Activated CD8-positive, alpha-beta T cell treated with anti-CD3 and anti-CD28 coated beads, Interleukin-2, amount 10 ng/mL, durations not matched to agents 7 days and 5 days (primary cell): ENCODE measurements around the gene LRRC46. TPM values are rescaled to one million over a fixed set of nuclear protein-coding genes. Genes with fewer than 3 reads are reported as not detected.

Experiments used
- ATAC-seq: fragments of 150-1000 bp; cut with Tn5 transposase; one replicate; pipeline ENCODE4 v1.10.0; 2021; ENCODE audit warnings: moderate library complexity
- CTCF ChIA-PET: fragments of 350-600 bp; sonication (Branson Sonifier 250); formaldehyde crosslinking; loops from one replicate; lab custom pipeline; 2021; ENCODE audit warnings: antibody characterized with exemption; lab: Charles Lee
- POLR2A ChIA-PET: fragments of 350-600 bp; sonication (Branson Sonifier 250); formaldehyde crosslinking; loops from one replicate; lab custom pipeline; 2021; ENCODE audit warnings: antibody characterized with exemption; lab: Charles Lee
- DNase-seq: peaks from one replicate; pipeline ENCODE4 v3.0.0-alpha.2; 2020
- H3K27ac Mint-ChIP-seq: one replicate; pipeline ENCODE4 v1.8.0; 2021; ENCODE audit warnings: mild to moderate bottlenecking, mixed read lengths
- H3K27me3 Mint-ChIP-seq: one replicate; pipeline ENCODE4 v1.8.0; 2021; ENCODE audit warnings: low read depth, mixed read lengths
- H3K36me3 Mint-ChIP-seq: one replicate; pipeline ENCODE4 v1.8.0; 2021; ENCODE audit warnings: low read depth, mixed read lengths
- H3K4me1 Mint-ChIP-seq: one replicate; pipeline ENCODE4 v1.8.0; 2021; ENCODE audit warnings: low read depth, mixed read lengths
- H3K4me3 Mint-ChIP-seq: one replicate; pipeline ENCODE4 v1.8.0; 2021; ENCODE audit warnings: mild to moderate bottlenecking, mixed read lengths
- H3K9me3 Mint-ChIP-seq: one replicate; pipeline ENCODE4 v1.8.0; 2022; ENCODE audit warnings: mixed read lengths; ENCODE audit not compliant: insufficient read depth
- total RNA-seq, 2 experiments: library from RNA; stranded (reverse); gene quantifications; one replicate each; pipeline ENCODE4 v1.2.3, GENCODE V29; 2021

LRRC46 gene
- total RNA-seq, 2 experiments from 2014 or later = 0.82 to 0.97 TPM

- DNase-seq = no peak
- ATAC-seq = no peak
- CTCF ChIA-PET = interaction anchor here (1.2 to 2.9 kb wide), 3 partner anchors 20 to 108 kb away, joined by 3 to 20 read pairs (median 6); no protein-coding TSS in a partner anchor
- Mint-ChIP-seq H3K4me3 (no peak overlapping the region), H3K27ac (no peak overlapping the region), H3K9me3 (no peaks in the 10 kb centered on the region), H3K4me1 (no peaks in the 10 kb centered on the region), H3K27me3 (peaks cover 39% of the 10 kb centered on the region), H3K36me3 (no peaks in the 10 kb centered on the region)
- POLR2A ChIA-PET = interaction anchor here (1.2 kb wide), 1 partner anchor 24 kb away, joined by 8 read pairs; the partner anchor contains the start of gene SP2
Measured at GRCh38 chr17:47871048-47871447, 39.6 kb downstream of the LRRC46 start.

GRCh38 chr17:47872019-47872650 lies 40.7 kb downstream of the LRRC46 start:
- no peaks in the 10 kb centered on the region for H3K9me3 Mint-ChIP-seq
- H3K4me3 Mint-ChIP-seq = no peak overlapping the region
- H3K4me1 Mint-ChIP-seq = no peaks in the 10 kb centered on the region
- ChIA-PET POLR2A (no interaction called here), CTCF (interaction anchor here (1.2 to 2.9 kb wide), 2 partner anchors 19 to 106 kb away, joined by 3 to 20 read pairs; no protein-coding TSS in a partner anchor)
- H3K36me3 Mint-ChIP-seq = no peaks in the 10 kb centered on the region
- no peak overlapping the region for H3K27ac Mint-ChIP-seq
- DNase-seq = no peak
- peaks cover 39% of the 10 kb centered on the region for H3K27me3 Mint-ChIP-seq
- ATAC-seq = no peak

GRCh38 chr17:47872651-47873161 lies 41.2 kb downstream of the LRRC46 start:
- no peaks in the 10 kb centered on the region for H3K9me3 Mint-ChIP-seq
- DNase-seq (no peak), ATAC-seq (no peak)
- peaks cover 39% of the 10 kb centered on the region for H3K27me3 Mint-ChIP-seq
- H3K4me3 Mint-ChIP-seq = no peak overlapping the region
- ChIA-PET CTCF (interaction anchor here (0.9 kb wide), 1 partner anchor 25 kb away, joined by 3 read pairs; no protein-coding TSS in a partner anchor), POLR2A (no interaction called here)
- no peaks in the 10 kb centered on the region for H3K4me1 Mint-ChIP-seq
- no peak overlapping the region for H3K27ac Mint-ChIP-seq
- H3K36me3 Mint-ChIP-seq = no peaks in the 10 kb centered on the region

DNA sequence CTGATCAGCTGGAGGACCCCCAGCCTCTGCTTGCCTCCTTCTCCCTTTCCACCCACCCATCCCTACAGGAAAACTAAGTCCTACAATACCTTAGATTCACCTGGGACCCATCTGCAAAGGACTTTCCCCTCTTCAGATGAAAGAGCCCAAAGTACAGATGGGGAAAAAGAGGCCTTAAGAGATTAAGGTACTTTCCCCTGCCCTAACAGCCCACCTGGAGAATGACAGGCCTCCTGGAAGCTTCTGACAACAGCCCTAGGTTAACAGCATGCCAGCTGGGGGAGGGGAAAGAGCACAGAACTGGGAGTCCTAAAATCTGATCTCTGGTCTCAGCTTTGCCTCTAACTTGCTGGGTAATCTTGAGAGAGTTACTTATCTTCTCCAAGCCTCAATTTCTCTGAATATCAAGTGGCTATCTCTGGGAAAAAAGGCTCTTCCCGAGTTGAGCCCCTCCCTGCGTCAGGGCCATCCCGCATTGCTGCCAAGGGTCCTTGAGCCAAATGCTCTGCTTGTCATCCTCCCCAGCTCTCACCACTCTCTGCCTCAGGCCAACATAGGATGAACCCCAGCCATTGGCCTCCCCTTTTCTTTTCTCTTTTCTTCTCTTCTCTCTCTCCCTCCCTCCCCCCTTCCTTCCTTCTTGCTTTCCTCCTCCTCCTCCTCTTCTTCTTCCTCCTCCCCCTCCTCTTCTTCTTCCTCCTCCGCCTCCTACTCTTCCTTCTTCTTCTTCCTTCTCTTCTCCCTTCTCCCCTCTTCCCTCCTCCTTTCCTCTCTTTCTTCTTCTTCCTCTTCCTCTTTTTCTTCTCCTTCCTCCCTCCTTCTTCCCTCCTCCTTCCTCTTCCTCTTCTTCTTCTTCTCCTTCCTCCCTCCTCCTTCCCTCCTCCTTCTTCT lies 42.0 kb downstream of the LRRC46 start:
- H3K4me3 Mint-ChIP-seq = no peak overlapping the region
- peaks cover 42% of the 10 kb centered on the region for H3K27me3 Mint-ChIP-seq
- ATAC-seq = no peak
- H3K36me3 Mint-ChIP-seq = no peaks in the 10 kb centered on the region
- ChIA-PET POLR2A (no interaction called here), CTCF (interaction anchor here (0.9 kb wide), 1 partner anchor 26 kb away, joined by 3 read pairs; no protein-coding TSS in a partner anchor)
- no peaks in the 10 kb centered on the region for H3K9me3 Mint-ChIP-seq
- DNase-seq = no peak
- no peaks in the 10 kb centered on the region for H3K4me1 Mint-ChIP-seq
- no peak overlapping the region for H3K27ac Mint-ChIP-seq

- no peak for DNase-seq
- no peak overlapping the region for H3K4me3 Mint-ChIP-seq
- CTCF ChIA-PET = interaction anchor here (0.9 to 1.5 kb wide), 2 partner anchors 14 to 34 kb away, joined by 3 to 5 read pairs; partner anchors contain the start of gene SCRN2
- H3K27ac Mint-ChIP-seq = no peak overlapping the region
- no peaks in the 10 kb centered on the region for H3K36me3 Mint-ChIP-seq
- no peaks in the 10 kb centered on the region for H3K9me3 Mint-ChIP-seq
- POLR2A ChIA-PET = no interaction called here
- H3K4me1 Mint-ChIP-seq = no peaks in the 10 kb centered on the region
- ATAC-seq = no peak
- peaks cover 41% of the 10 kb centered on the region for H3K27me3 Mint-ChIP-seq
Measured at GRCh38 chr17:47875011-47875985, 43.8 kb downstream of the LRRC46 start.

GRCh38 chr17:47877368-47878034 lies 46.0 kb downstream of the LRRC46 start:
- Mint-ChIP-seq H3K36me3 (no peaks in the 10 kb centered on the region), H3K27me3 (peaks cover 32% of the 10 kb centered on the region), H3K4me1 (no peaks in the 10 kb centered on the region), H3K9me3 (no peaks in the 10 kb centered on the region), H3K4me3 (no peak overlapping the region), H3K27ac (no peak overlapping the region)
- POLR2A ChIA-PET = no interaction called here
- ATAC-seq (no peak), DNase-seq (no peak)
- CTCF ChIA-PET = no interaction called here

DNA sequence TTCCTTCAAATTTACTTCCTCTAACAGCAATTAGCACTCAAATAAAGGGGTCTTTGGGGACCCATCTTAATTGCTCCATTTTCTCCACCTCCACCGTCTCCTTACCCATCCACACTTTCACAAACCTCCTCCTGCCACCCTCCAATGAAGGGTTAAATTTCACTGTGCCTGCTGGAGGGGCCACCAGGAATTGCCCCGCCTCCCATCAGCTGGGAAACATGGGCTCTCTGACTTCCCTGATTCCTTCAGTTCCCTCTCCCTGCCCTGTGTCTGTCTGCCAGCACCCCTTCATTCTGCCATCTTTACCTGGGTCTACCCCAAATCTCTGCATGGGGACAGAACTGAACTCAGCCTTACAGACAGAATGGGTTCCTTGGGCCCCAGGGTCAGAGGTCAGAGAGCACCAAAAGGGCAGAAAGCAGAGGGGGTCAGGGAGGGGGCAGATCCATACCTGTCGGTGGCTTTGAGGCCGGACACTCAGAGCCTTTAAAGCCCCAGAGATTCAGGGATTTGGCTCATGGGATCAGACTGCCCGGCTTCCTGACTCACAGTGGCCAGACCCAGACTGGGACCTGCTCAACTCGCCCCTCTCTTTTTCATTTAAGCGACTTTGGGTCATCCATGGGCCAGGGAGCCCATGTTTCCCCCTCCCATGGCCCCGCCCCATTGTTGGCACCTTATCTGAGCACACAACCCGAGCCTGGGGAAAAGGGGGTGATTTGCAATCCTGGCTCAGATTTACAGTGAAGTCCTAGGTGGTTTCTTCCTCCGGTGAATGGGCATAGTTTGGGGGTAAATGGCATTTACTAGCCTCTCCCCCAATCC lies 46.9 kb downstream of the LRRC46 start:
- no peak for ATAC-seq
- H3K36me3 Mint-ChIP-seq = no peaks in the 10 kb centered on the region
- peaks cover 4% of the 10 kb centered on the region for H3K4me1 Mint-ChIP-seq
- CTCF ChIA-PET = interaction anchor here (18.4 kb wide), 1 partner anchor 31 kb away, joined by 538 read pairs; the partner anchor contains the start of genes SCRN2 and SP6
- POLR2A ChIA-PET = no interaction called here
- no peak overlapping the region for H3K4me3 Mint-ChIP-seq
- H3K27ac Mint-ChIP-seq = no peak overlapping the region
- peaks cover 26% of the 10 kb centered on the region for H3K27me3 Mint-ChIP-seq
- H3K9me3 Mint-ChIP-seq = no peaks in the 10 kb centered on the region
- no peak for DNase-seq

DNA sequence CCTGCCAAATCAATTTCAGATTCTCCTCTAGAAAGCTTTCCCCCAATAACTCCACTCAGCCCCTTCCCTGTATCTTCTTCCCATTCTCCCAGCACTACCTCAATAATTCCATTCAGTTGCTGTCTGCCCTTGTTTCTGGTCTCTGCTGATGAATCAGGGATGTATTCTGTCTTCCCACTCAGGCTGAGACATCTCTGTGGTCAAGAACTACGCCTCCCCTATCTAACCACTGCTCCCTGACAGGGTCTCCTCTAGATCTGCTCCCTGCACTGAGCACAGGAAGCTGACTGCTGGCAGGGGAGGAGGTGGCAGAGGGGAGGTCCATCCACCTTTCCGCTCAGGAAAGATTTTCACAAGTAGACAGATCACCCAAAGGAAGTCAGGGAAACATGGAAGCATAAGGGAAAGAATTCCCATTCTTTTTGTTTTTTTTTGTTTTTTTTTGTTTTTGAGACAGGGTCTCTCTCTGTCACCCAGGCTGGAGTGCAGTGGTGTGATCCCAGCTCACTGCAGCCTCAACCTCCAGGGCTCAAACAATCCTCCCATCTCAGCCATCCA lies 47.6 kb downstream of the LRRC46 start:
- no peak overlapping the region for H3K27ac Mint-ChIP-seq
- no peaks in the 10 kb centered on the region for H3K36me3 Mint-ChIP-seq
- H3K9me3 Mint-ChIP-seq = no peaks in the 10 kb centered on the region
- H3K4me3 Mint-ChIP-seq = no peak overlapping the region
- peaks cover 6% of the 10 kb centered on the region for H3K4me1 Mint-ChIP-seq
- no peak for ATAC-seq
- no peak for DNase-seq
- ChIA-PET POLR2A (no interaction called here), CTCF (interaction anchor here (18.4 kb wide), 1 partner anchor 31 kb away, joined by 538 read pairs; the partner anchor contains the start of genes SCRN2 and SP6)
- peaks cover 22% of the 10 kb centered on the region for H3K27me3 Mint-ChIP-seq

- H3K27me3 Mint-ChIP-seq = peaks cover 18% of the 10 kb centered on the region
- ATAC-seq (no peak), DNase-seq (no peak)
- ChIA-PET CTCF (interaction anchor here (18.4 kb wide), 1 partner anchor 32 kb away, joined by 538 read pairs; the partner anchor contains the start of genes SCRN2 and SP6), POLR2A (no interaction called here)
- no peak overlapping the region for H3K4me3 Mint-ChIP-seq
- H3K9me3 Mint-ChIP-seq = no peaks in the 10 kb centered on the region
- H3K36me3 Mint-ChIP-seq = no peaks in the 10 kb centered on the region
- H3K4me1 Mint-ChIP-seq = peaks cover 11% of the 10 kb centered on the region
- H3K27ac Mint-ChIP-seq = no peak overlapping the region
Measured at GRCh38 chr17:47879776-47880454, 48.4 kb downstream of the LRRC46 start.
